GM23338 (cell line): ENCODE results near the gene ATP5MC2. TPM values are rescaled to one million over a fixed set of nuclear protein-coding genes. Genes with fewer than 3 reads are reported as not detected.

Experiments used
- ATAC-seq: fragments of 200-7000 bp; cut with Tn5 transposase; 3 replicates; pipeline ENCODE4 v1.9.1; 2020
- DNase-seq: peaks from one replicate; pipeline ENCODE4 v3.0.0-alpha.2; 2015; ENCODE audit warnings: low spot score
- H2AFZ ChIP-seq: fragments of 200-600 bp; sonication (generic); 2 replicates; pipeline ENCODE4 v1.8.0; 2016; ENCODE audit warnings: antibody characterized with exemption, mild to moderate bottlenecking, moderate library complexity
- H3F3A ChIP-seq: fragments of 200-600 bp; sonication (generic); replicated peaks from 2 replicates; pipeline ENCODE4 v1.8.0; 2017; ENCODE audit warnings: antibody characterized with exemption, mixed run types, low read depth
- H3K27ac ChIP-seq: fragments of 200-600 bp; sonication (generic); 2 replicates; pipeline ENCODE4 v1.6.1; 2016; ENCODE audit warnings: low read depth
- H3K27me3 ChIP-seq: fragments of 200-600 bp; sonication (generic); 2 replicates; pipeline ENCODE4 v1.8.0; 2016; ENCODE audit warnings: mild to moderate bottlenecking, mixed run types, moderate library complexity; ENCODE audit not compliant: insufficient read depth
- H3K36me3 ChIP-seq: fragments of 200-600 bp; sonication (generic); 2 replicates; pipeline ENCODE4 v1.8.0; 2016; ENCODE audit warnings: mild to moderate bottlenecking; ENCODE audit not compliant: insufficient read depth
- H3K4me1 ChIP-seq: fragments of 200-600 bp; sonication (generic); 2 replicates; pipeline ENCODE4 v1.8.0; 2016; ENCODE audit warnings: mild to moderate bottlenecking, moderate library complexity; ENCODE audit not compliant: insufficient read depth
- H3K4me2 ChIP-seq: fragments of 200-600 bp; sonication (generic); 2 replicates; pipeline ENCODE4 v1.7.1; 2017; ENCODE audit warnings: mixed run types
- H3K4me3 ChIP-seq: fragments of 200-600 bp; sonication (generic); 2 replicates; pipeline ENCODE4 v1.6.1; 2016; ENCODE audit warnings: mixed run types
- H3K79me2 ChIP-seq: fragments of 200-600 bp; sonication (generic); replicated peaks from 2 replicates; pipeline ENCODE4 v1.8.0; 2017; ENCODE audit warnings: mild to moderate bottlenecking; ENCODE audit not compliant: insufficient read depth
- H3K9me2 ChIP-seq: fragments of 200-600 bp; sonication (generic); 2 replicates; pipeline ENCODE4 v1.8.0; 2017; ENCODE audit not compliant: insufficient read depth
- H4K20me1 ChIP-seq: fragments of 200-600 bp; sonication (generic); replicated peaks from 2 replicates; pipeline ENCODE4 v1.8.0; 2017; ENCODE audit warnings: mild to moderate bottlenecking; ENCODE audit not compliant: insufficient read depth
- H3K27ac Mint-ChIP-seq: 2 replicates; pipeline ENCODE4 v1.8.0; 2020; ENCODE audit warnings: inconsistent platforms, mild to moderate bottlenecking, moderate library complexity, mixed read lengths
- H3K27me3 Mint-ChIP-seq: 3 replicates; pipeline ENCODE4 v1.8.0; 2022; ENCODE audit warnings: low read depth, mild to moderate bottlenecking, moderate library complexity, mixed read lengths, inconsistent platforms; ENCODE audit not compliant: insufficient read depth, poor library complexity
- H3K36me3 Mint-ChIP-seq: 3 replicates; pipeline ENCODE4 v1.8.0; 2021; ENCODE audit warnings: low read depth, mild to moderate bottlenecking, inconsistent platforms, moderate library complexity, mixed read lengths
- H3K4me1 Mint-ChIP-seq: 3 replicates; pipeline ENCODE4 v1.8.0; 2020; ENCODE audit warnings: mild to moderate bottlenecking, inconsistent platforms, mixed read lengths
- H3K4me3 Mint-ChIP-seq: 3 replicates; pipeline ENCODE4 v1.8.0; 2021; ENCODE audit warnings: moderate library complexity, mild to moderate bottlenecking, inconsistent platforms, mixed read lengths
- H3K9me3 Mint-ChIP-seq: 3 replicates; pipeline ENCODE4 v1.8.0; 2020; ENCODE audit warnings: moderate library complexity, mild to moderate bottlenecking, inconsistent platforms, mixed read lengths
- CREB1 ChIP-seq: fragments of 250-450 bp; sonication (Bioruptor Pico); IDR thresholded peaks from 2 replicates; pipeline ENCODE4 v1.5.0; 2020; ENCODE audit warnings: low read depth, mild to moderate bottlenecking, moderate library complexity
- EZH2 ChIP-seq: fragments of 200-600 bp; sonication (generic); IDR thresholded peaks from one replicate; pipeline ENCODE4 v1.8.0; 2017; ENCODE audit warnings: antibody characterized with exemption, mild to moderate bottlenecking, low read depth; ENCODE audit not compliant: unreplicated experiment
- EZH2phosphoT487 ChIP-seq: fragments of 200-600 bp; sonication (generic); IDR thresholded peaks from one replicate; pipeline ENCODE4 v1.8.1; 2018; ENCODE audit warnings: antibody characterized with exemption; ENCODE audit not compliant: unreplicated experiment
- JUNB ChIP-seq: IDR thresholded peaks from one replicate; pipeline ENCODE4 v1.6.1; 2016; ENCODE audit warnings: antibody characterized with exemption; ENCODE audit not compliant: unreplicated experiment
- NANOG ChIP-seq: IDR thresholded peaks from 2 replicates; pipeline ENCODE4 v1.6.1; 2016; ENCODE audit warnings: antibody characterized with exemption, borderline replicate concordance
- POLR2AphosphoS5 ChIP-seq: IDR thresholded peaks from 2 replicates; pipeline ENCODE4 v1.6.1; 2016; ENCODE audit warnings: antibody characterized with exemption, low read depth
- STAT1 ChIP-seq: IDR thresholded peaks from one replicate; pipeline ENCODE4 v1.6.1; 2016; ENCODE audit warnings: antibody characterized with exemption; ENCODE audit not compliant: unreplicated experiment
- ZNF114 ChIP-seq: fragments of 250-450 bp; sonication (Bioruptor Pico); IDR thresholded peaks from 2 replicates; pipeline ENCODE4 v1.5.0; 2020; ENCODE audit warnings: mild to moderate bottlenecking, moderate library complexity
- ZNF331 ChIP-seq: fragments of 250-450 bp; sonication (Bioruptor Pico); IDR thresholded peaks from 2 replicates; pipeline ENCODE4 v1.5.0; 2020; ENCODE audit warnings: low read depth, mild to moderate bottlenecking, moderate library complexity
- polyA plus RNA-seq: library from polyadenylated mRNA; unstranded; fragments of >200 nt; fragmentation: Nextera tagmentation; extraction: Ambion mirVana; gene quantifications from 2 replicates; pipeline ENCODE4 v1.2.1, GENCODE V29; 2016
- total RNA-seq: library from RNA; depleted of rRNA; stranded (reverse); fragments of >200 nt; shearing (Covaris generic); gene quantifications from 2 replicates; pipeline ENCODE4 v1.2.3, GENCODE V29; 2014
- TF ChIP-seq, protein P1 (sequence below): IDR thresholded peaks from 2 replicates; pipeline ENCODE4 v1.6.1; 2016; ENCODE audit warnings: antibody characterized with exemption
- TF ChIP-seq, protein P2 (sequence below): fragments of 250-450 bp; sonication (Bioruptor Pico); IDR thresholded peaks from 2 replicates; pipeline ENCODE4 v1.5.0; 2020; ENCODE audit warnings: mild to moderate bottlenecking, moderate library complexity
- TF ChIP-seq, protein P3 (sequence below): IDR thresholded peaks from one replicate; pipeline ENCODE4 v1.6.1; 2018; ENCODE audit warnings: antibody characterized with exemption; ENCODE audit not compliant: unreplicated experiment
- TF ChIP-seq, protein P4 (sequence below), 2 experiments: fragments of 200-600 bp in 1 of 2; sonication (generic) in 1 of 2; conservative IDR thresholded peaks; 2 replicates each; pipeline versions ENCODE4 v1.5.1 to v1.6.1; 2016 to 2017; ENCODE audit warnings: antibody characterized with exemption in 2 of 2, low read depth in 2 of 2, mild to moderate bottlenecking in 2 of 2, moderate library complexity in 1 of 2

ATP5MC2 gene
- total and polyA plus RNA-seq, 2 experiments from 2014 or later: 362 to 821 TPM

DNA sequence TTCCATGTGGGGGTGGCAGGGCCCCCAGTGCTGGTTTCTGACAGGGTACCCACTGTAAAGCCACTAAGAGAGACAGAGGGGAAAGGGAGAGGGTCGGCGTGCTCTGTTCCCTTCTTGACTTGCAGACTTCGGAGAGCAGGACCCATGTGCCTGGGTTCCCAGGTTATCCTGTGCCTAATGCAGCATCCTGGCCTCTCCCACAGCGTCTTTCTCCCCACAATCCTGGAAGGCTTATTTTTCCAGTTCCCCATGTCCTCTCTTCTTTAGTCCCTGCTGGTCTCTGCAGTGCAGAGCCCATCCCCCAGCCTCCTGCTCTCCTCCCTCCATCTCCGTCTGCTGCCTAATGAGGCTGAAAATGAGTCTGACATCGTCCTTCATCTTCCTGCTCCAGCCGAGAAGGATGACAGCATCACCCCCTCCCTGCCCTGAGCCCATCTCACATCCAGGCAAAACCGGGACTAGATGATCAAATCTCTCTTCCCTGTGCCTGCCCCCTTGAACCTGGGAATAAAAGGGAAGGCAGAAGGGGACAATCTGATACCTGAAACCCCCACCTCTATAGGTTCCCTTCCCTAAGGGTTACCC, 36.3 kb upstream of the ATP5MC2 start:
- DNase-seq (no peak), ATAC-seq (no peak)
- Histone ChIP-seq H3K4me2 (no peak overlapping the region), H3K9me2 (no peaks in the 10 kb centered on the region), H3K36me3 (no peaks in the 10 kb centered on the region), H4K20me1 (no peaks in the 10 kb centered on the region), H3F3A (no peaks in the 10 kb centered on the region), H2AFZ (no peak overlapping the region), H3K27ac (no peak overlapping the region), H3K27me3 (peaks cover 7% of the 10 kb centered on the region; the same call in 1 of the 2 replicates), H3K4me1 (no peaks in the 10 kb centered on the region), H3K4me3 (no peak overlapping the region), H3K79me2 (no peaks in the 10 kb centered on the region)
- Mint-ChIP-seq H3K4me1 (peaks cover 7% of the 10 kb centered on the region), H3K27me3 (peaks cover 11% of the 10 kb centered on the region), H3K4me3 (no peak overlapping the region; the same call in 2 of the 3 replicates), H3K27ac (no peak overlapping the region), H3K36me3 (no peaks in the 10 kb centered on the region), H3K9me3 (no peaks in the 10 kb centered on the region)
- no peak for TF ChIP-seq NANOG
- TF ChIP-seq ZNF331 (CRISPR knock-in tag): no peak
- no peak for TF ChIP-seq STAT1
- TF ChIP-seq, protein P1, sequence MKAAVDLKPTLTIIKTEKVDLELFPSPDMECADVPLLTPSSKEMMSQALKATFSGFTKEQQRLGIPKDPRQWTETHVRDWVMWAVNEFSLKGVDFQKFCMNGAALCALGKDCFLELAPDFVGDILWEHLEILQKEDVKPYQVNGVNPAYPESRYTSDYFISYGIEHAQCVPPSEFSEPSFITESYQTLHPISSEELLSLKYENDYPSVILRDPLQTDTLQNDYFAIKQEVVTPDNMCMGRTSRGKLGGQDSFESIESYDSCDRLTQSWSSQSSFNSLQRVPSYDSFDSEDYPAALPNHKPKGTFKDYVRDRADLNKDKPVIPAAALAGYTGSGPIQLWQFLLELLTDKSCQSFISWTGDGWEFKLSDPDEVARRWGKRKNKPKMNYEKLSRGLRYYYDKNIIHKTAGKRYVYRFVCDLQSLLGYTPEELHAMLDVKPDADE: no peak
- no peak for TF ChIP-seq ZNF114 (CRISPR knock-in tag)
- TF ChIP-seq CREB1 (CRISPR knock-in tag): no peak
- TF ChIP-seq, protein P2, sequence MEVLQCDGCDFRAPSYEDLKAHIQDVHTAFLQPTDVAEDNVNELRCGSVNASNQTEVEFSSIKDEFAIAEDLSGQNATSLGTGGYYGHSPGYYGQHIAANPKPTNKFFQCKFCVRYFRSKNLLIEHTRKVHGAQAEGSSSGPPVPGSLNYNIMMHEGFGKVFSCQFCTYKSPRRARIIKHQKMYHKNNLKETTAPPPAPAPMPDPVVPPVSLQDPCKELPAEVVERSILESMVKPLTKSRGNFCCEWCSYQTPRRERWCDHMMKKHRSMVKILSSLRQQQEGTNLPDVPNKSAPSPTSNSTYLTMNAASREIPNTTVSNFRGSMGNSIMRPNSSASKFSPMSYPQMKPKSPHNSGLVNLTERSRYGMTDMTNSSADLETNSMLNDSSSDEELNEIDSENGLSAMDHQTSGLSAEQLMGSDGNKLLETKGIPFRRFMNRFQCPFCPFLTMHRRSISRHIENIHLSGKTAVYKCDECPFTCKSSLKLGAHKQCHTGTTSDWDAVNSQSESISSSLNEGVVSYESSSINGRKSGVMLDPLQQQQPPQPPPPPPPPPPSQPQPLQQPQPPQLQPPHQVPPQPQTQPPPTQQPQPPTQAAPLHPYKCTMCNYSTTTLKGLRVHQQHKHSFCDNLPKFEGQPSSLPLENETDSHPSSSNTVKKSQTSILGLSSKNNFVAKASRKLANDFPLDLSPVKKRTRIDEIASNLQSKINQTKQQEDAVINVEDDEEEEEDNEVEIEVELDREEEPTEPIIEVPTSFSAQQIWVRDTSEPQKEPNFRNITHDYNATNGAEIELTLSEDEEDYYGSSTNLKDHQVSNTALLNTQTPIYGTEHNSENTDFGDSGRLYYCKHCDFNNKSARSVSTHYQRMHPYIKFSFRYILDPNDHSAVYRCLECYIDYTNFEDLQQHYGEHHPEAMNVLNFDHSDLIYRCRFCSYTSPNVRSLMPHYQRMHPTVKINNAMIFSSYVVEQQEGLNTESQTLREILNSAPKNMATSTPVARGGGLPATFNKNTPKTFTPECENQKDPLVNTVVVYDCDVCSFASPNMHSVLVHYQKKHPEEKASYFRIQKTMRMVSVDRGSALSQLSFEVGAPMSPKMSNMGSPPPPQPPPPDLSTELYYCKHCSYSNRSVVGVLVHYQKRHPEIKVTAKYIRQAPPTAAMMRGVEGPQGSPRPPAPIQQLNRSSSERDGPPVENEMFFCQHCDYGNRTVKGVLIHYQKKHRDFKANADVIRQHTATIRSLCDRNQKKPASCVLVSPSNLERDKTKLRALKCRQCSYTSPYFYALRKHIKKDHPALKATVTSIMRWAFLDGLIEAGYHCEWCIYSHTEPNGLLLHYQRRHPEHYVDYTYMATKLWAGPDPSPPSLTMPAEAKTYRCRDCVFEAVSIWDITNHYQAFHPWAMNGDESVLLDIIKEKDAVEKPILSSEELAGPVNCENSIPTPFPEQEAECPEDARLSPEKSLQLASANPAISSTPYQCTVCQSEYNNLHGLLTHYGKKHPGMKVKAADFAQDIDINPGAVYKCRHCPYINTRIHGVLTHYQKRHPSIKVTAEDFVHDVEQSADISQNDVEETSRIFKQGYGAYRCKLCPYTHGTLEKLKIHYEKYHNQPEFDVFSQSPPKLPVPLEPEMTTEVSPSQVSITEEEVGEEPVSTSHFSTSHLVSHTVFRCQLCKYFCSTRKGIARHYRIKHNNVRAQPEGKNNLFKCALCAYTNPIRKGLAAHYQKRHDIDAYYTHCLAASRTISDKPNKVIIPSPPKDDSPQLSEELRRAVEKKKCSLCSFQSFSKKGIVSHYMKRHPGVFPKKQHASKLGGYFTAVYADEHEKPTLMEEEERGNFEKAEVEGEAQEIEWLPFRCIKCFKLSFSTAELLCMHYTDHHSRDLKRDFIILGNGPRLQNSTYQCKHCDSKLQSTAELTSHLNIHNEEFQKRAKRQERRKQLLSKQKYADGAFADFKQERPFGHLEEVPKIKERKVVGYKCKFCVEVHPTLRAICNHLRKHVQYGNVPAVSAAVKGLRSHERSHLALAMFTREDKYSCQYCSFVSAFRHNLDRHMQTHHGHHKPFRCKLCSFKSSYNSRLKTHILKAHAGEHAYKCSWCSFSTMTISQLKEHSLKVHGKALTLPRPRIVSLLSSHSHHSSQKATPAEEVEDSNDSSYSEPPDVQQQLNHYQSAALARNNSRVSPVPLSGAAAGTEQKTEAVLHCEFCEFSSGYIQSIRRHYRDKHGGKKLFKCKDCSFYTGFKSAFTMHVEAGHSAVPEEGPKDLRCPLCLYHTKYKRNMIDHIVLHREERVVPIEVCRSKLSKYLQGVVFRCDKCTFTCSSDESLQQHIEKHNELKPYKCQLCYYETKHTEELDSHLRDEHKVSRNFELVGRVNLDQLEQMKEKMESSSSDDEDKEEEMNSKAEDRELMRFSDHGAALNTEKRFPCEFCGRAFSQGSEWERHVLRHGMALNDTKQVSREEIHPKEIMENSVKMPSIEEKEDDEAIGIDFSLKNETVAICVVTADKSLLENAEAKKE (CRISPR knock-in tag): no peak
- no peak for TF ChIP-seq EZH2
- no peak for TF ChIP-seq EZH2phosphoT487
- TF ChIP-seq, protein P3, sequence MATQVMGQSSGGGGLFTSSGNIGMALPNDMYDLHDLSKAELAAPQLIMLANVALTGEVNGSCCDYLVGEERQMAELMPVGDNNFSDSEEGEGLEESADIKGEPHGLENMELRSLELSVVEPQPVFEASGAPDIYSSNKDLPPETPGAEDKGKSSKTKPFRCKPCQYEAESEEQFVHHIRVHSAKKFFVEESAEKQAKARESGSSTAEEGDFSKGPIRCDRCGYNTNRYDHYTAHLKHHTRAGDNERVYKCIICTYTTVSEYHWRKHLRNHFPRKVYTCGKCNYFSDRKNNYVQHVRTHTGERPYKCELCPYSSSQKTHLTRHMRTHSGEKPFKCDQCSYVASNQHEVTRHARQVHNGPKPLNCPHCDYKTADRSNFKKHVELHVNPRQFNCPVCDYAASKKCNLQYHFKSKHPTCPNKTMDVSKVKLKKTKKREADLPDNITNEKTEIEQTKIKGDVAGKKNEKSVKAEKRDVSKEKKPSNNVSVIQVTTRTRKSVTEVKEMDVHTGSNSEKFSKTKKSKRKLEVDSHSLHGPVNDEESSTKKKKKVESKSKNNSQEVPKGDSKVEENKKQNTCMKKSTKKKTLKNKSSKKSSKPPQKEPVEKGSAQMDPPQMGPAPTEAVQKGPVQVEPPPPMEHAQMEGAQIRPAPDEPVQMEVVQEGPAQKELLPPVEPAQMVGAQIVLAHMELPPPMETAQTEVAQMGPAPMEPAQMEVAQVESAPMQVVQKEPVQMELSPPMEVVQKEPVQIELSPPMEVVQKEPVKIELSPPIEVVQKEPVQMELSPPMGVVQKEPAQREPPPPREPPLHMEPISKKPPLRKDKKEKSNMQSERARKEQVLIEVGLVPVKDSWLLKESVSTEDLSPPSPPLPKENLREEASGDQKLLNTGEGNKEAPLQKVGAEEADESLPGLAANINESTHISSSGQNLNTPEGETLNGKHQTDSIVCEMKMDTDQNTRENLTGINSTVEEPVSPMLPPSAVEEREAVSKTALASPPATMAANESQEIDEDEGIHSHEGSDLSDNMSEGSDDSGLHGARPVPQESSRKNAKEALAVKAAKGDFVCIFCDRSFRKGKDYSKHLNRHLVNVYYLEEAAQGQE: no peak
- no peak for TF ChIP-seq JUNB
- no peak for TF ChIP-seq POLR2AphosphoS5
- TF ChIP-seq, protein P4, sequence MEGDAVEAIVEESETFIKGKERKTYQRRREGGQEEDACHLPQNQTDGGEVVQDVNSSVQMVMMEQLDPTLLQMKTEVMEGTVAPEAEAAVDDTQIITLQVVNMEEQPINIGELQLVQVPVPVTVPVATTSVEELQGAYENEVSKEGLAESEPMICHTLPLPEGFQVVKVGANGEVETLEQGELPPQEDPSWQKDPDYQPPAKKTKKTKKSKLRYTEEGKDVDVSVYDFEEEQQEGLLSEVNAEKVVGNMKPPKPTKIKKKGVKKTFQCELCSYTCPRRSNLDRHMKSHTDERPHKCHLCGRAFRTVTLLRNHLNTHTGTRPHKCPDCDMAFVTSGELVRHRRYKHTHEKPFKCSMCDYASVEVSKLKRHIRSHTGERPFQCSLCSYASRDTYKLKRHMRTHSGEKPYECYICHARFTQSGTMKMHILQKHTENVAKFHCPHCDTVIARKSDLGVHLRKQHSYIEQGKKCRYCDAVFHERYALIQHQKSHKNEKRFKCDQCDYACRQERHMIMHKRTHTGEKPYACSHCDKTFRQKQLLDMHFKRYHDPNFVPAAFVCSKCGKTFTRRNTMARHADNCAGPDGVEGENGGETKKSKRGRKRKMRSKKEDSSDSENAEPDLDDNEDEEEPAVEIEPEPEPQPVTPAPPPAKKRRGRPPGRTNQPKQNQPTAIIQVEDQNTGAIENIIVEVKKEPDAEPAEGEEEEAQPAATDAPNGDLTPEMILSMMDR (conservative IDR thresholded peaks at IDR 0.05; ENCODE audit: low read depth in 2 of 2): no peak
